ENCODE results near the gene ANTXRL. TPM values are rescaled to one million over a fixed set of nuclear protein-coding genes. Genes with fewer than 3 reads are reported as not detected.
"Not testable (repeated sequence)": the region's sequence is repeated elsewhere in the genome, so short reads cannot be mapped to it uniquely, and the experiment has no call there.

Gene ANTXRL
- total RNA-seq, 2 experiments from 2014 or later = 0.95 TPM; not detected in 1

- intact Hi-C loops (cut with micrococcal nuclease; ENCODE audit: unreplicated experiment) = no loop called here
- H3K4me2 ChIP-seq (ENCODE audit: low read length) = no peak overlapping the region
- H3K27ac ChIP-seq (ENCODE audit: low read depth, low read length, poor library complexity, severe bottlenecking) = no peak overlapping the region
- no peaks in the 10 kb centered on the region for H3K9me3 ChIP-seq (ENCODE audit: low read length)
- POLR2A ChIA-PET = no interaction called here
- no peak for TF ChIP-seq EZH2phosphoT487 (IDR thresholded peaks at IDR 0.05; ENCODE audit: borderline replicate concordance, low read depth, low read length)
- TF ChIP-seq, protein P1, sequence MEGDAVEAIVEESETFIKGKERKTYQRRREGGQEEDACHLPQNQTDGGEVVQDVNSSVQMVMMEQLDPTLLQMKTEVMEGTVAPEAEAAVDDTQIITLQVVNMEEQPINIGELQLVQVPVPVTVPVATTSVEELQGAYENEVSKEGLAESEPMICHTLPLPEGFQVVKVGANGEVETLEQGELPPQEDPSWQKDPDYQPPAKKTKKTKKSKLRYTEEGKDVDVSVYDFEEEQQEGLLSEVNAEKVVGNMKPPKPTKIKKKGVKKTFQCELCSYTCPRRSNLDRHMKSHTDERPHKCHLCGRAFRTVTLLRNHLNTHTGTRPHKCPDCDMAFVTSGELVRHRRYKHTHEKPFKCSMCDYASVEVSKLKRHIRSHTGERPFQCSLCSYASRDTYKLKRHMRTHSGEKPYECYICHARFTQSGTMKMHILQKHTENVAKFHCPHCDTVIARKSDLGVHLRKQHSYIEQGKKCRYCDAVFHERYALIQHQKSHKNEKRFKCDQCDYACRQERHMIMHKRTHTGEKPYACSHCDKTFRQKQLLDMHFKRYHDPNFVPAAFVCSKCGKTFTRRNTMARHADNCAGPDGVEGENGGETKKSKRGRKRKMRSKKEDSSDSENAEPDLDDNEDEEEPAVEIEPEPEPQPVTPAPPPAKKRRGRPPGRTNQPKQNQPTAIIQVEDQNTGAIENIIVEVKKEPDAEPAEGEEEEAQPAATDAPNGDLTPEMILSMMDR (conservative IDR thresholded peaks at IDR 0.05; ENCODE audit: low read length) = no peak
- no peaks in the 10 kb centered on the region for H3K9me2 ChIP-seq (ENCODE audit: insufficient read depth, low read length)
- no peak overlapping the region for H3K4me3 ChIP-seq (ENCODE audit: low read depth, low read length, poor library complexity, severe bottlenecking)
- H4K20me1 ChIP-seq (ENCODE audit: insufficient read depth, low read length) = no peaks in the 10 kb centered on the region
- no peaks in the 10 kb centered on the region for H3K79me2 ChIP-seq (ENCODE audit: insufficient read depth, low read depth, low read length)
- no peak overlapping the region for H2AFZ ChIP-seq (ENCODE audit: low read length)
- no peak for DNase-seq (ENCODE audit: low spot score)
- CTCF ChIA-PET (ENCODE audit: unreplicated experiment) = no interaction called here
- BruUV-seq (replicated peaks) = no TSS peak
- no peaks in the 10 kb centered on the region for H3K4me1 ChIP-seq (ENCODE audit: insufficient read depth, low read length, poor library complexity, severe bottlenecking)
- no peaks in the 10 kb centered on the region for H3K36me3 ChIP-seq (ENCODE audit: insufficient read depth, low read length)
These were observed 27.3 kb downstream of the ANTXRL start for GRCh38 chr10:46314071-46314470.

DNA sequence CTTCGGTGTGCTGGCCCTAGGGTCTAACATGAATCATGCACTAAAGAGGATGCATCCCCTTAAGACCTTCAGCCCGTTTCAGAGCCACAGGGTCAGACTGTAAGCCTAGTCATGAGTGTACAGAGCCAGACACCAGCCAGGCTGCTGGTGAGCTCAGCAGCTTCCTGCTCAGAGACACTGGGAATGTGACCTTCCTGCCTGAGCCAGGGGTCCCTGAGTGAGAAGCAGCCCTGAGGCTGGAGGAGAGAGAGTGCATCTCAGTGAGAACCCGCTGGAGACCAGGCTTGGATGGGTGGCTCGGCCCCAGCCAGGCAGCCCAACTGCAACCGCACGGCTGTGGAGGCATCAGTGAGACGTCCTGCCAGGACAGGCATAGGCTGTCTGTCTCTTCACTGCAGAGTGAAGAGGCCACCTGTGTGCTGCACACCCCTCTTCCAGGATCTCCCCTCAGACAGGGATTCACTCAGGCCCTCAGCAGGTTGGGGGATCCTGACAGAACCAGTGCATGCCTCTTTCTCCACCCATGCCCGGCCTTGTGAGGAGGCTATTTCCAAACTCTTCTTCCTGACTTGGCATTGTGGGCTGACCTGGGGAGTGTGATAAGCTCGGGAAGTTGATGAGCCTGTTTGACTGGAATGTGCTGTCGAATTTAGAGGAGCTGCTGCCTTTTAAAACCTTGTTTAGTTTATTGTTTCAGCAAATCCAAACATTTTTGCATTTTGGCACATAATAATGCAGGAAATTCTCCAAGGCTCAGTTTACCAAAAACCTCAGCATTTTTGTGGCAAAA lies 28.5 kb downstream of the ANTXRL start:
- POLR2A ChIA-PET; CTCF ChIA-PET (ENCODE audit: unreplicated experiment); H2AFZ ChIP-seq (ENCODE audit: low read length); H3K4me1 ChIP-seq (ENCODE audit: insufficient read depth, low read length, poor library complexity, severe bottlenecking); H3K9me3 ChIP-seq (ENCODE audit: low read length); H3K4me2 ChIP-seq (ENCODE audit: low read length); intact Hi-C loops (cut with micrococcal nuclease; ENCODE audit: unreplicated experiment); BruUV-seq (replicated peaks); H3K79me2 ChIP-seq (ENCODE audit: insufficient read depth, low read depth, low read length); H3K36me3 ChIP-seq (ENCODE audit: insufficient read depth, low read length); H3K4me3 ChIP-seq (ENCODE audit: low read depth, low read length, poor library complexity, severe bottlenecking); H4K20me1 ChIP-seq (ENCODE audit: insufficient read depth, low read length); H3K27ac ChIP-seq (ENCODE audit: low read depth, low read length, poor library complexity, severe bottlenecking); H3K9me2 ChIP-seq (ENCODE audit: insufficient read depth, low read length); DNase-seq (ENCODE audit: low spot score): not testable (repeated sequence)

GRCh38 chr10:46317370-46317769 lies 30.6 kb downstream of the ANTXRL start:
- ChIA-PET CTCF (ENCODE audit: unreplicated experiment) (no interaction called here), POLR2A (no interaction called here)
- no peak for DNase-seq (ENCODE audit: low spot score)
- no TSS peak for BruUV-seq (replicated peaks)
- H3K36me3 ChIP-seq (ENCODE audit: insufficient read depth, low read length) = no peaks in the 10 kb centered on the region
- no peak for TF ChIP-seq EZH2phosphoT487 (IDR thresholded peaks at IDR 0.05; ENCODE audit: borderline replicate concordance, low read depth, low read length)
- TF ChIP-seq, protein P1 (conservative IDR thresholded peaks at IDR 0.05; ENCODE audit: low read length) = no peak
- no peak overlapping the region for H3K27ac ChIP-seq (ENCODE audit: low read depth, low read length, poor library complexity, severe bottlenecking)
- H4K20me1 ChIP-seq (ENCODE audit: insufficient read depth, low read length) = no peaks in the 10 kb centered on the region
- H3K9me2 ChIP-seq (ENCODE audit: insufficient read depth, low read length) = no peaks in the 10 kb centered on the region
- intact Hi-C loops (cut with micrococcal nuclease; ENCODE audit: unreplicated experiment) = no loop called here
- H3K4me2 ChIP-seq (ENCODE audit: low read length) = no peak overlapping the region
- H3K9me3 ChIP-seq (ENCODE audit: low read length) = no peaks in the 10 kb centered on the region
- H3K4me3 ChIP-seq (ENCODE audit: low read depth, low read length, poor library complexity, severe bottlenecking) = no peak overlapping the region
- no peaks in the 10 kb centered on the region for H3K4me1 ChIP-seq (ENCODE audit: insufficient read depth, low read length, poor library complexity, severe bottlenecking)
- H3K79me2 ChIP-seq (ENCODE audit: insufficient read depth, low read depth, low read length) = no peaks in the 10 kb centered on the region
- no peak overlapping the region for H2AFZ ChIP-seq (ENCODE audit: low read length)
